HUDEP-2 (cell line): ENCODE measurements around the gene UBE2D3.

Source experiments
- DNase-seq, 76 experiments: peaks; one replicate each; lab custom pipeline; 2025; ENCODE audit not compliant: unreplicated experiment in 76 of 76; lab: John Stamatoyannopoulos, UW

The UBE2D3 gene

DNA sequence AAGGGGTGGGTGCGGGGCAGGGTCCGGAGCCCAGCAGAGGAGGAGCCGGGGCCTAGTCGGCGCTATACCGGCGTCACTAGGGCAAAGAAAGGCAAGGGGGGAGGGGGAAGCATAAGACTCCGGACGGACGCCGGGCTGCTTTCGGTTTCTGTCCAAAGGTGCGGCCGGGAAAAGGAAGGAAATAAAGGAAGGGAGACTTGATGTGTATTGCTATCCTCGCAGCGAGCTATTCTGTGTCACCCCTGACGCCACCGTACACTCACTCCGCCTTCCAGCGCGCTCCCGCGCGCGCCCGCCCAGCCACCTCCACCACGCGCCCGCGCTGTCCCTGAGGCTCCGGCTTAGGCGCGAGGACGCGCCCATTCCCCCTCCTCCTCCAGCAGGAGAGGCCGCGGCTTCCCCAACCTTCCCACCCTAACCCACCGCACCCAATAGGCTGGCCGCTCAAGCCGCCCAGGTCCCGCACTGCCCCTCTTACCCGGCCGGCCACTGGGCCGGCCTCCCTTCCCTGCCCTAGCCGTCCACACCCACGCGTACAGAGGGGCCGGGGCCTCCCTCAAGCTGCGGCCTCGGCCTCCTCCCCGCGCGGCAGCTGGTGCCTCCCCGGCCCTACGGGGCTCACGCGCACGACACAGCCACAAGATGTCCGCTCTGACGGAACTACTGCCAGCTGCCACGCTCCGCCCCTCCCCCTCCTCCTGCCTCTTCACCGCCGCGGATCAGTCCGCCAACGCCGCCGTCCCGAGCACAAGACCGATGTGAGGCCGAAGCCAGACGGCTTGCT, at the start of gene UBE2D3:
Gene UBE2D3 (minus strand): TSS at position 662 of the 784 bp plus-strand sequence. CDS start 1,043 bp downstream, outside the sequence.
- DNase-seq, result peak; percentile 53 to 95 (median 87)

DNA sequence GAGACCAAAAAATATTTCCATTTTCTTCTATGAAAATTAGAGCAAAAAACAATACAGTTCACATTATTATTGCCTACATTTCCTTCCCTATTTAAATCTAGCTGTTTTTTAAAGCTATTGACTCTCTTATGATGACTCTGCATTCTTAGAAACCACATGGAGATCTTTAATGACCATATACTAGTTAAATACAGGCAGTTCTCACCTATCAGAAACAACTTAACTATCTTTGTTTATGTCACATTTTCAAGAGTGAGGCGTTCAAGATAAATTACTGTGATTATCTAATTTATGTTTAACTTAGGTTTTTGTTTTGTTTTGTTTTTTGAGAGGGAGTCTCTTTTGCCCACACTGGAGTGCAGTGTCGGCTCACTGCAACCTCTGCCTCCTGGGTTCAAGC, 44.4 kb upstream of the UBE2D3 start:
- peak in 7 of 76 experiments; percentile 5 to 40 (median 35) for DNase-seq

DNA sequence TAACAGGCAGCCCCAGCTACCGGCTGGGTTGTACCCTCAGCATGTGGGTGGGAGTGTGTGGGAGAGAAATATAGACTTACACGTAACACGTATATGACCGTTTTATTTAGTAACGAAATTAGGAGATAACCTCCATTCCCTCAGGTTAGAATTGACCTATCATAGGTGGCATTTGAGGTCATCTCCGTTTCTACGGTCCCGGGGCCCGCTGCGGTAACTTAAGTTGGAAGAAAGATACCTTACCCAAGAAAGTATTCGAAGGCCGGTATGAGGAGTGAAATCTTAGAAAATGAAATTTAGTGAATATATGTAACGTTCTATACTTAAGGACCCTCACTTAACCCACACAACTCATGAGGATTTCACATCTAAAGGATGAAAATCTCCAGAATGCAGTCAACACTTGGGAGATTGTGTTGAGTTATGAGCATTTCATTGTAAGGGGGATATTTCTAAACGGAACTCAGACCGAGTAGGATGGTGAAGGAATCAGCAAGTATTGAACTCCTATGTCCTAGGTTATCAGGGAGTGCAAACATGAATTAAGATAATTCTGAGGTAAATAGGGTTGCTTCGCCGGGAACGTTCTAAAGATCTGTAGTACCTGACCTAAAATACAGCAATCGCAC, 42.3 kb upstream of the UBE2D3 start:
- peak in 31 of 76 experiments; percentile 41 to 89 (median 68) for DNase-seq

DNA sequence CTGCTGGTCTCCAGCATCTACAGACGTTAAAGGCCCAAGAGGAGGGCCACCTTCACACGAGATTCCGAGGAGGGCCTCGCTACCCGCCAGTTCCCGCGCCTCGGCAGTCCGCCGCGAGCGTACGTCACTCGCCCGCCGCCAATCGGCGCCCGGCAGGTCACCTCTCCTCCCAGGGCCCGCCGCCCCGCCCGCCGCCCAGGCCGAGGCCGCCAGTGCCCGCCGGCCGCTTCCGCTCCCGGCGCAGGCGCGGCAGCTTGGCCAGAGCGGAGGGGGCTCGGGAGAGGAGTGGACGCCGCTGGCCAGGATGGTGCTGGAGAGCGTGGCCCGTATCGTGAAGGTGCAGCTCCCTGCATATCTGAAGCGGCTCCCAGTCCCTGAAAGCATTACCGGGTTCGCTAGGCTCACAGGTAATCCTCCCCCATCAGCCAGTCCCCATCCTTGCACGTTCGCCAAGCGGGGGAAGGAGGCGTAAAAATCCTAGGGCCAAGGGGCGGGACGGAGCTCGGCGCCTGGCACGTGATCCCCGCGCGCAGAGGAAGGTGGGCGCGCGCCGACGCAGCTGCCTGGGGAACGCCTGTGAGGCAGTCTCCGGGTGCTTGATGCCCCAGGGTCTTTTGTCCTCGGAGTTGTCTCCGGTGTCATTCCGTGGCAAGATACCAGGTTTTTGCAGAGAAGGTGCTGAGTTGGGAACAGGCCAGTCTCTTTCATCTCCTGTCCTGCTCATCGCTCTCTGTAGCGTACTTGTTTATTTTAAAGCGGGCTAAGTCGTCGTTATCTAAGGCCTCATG, 41.6 kb upstream of the UBE2D3 start, which contains the start of gene CISD2:
Gene CISD2 (plus strand): TSS at position 212 of the 788 bp plus-strand sequence. CDS start 93 bp downstream, at position 305.
- DNase-seq, result peak; percentile 55 to 98 (median 87)

DNA sequence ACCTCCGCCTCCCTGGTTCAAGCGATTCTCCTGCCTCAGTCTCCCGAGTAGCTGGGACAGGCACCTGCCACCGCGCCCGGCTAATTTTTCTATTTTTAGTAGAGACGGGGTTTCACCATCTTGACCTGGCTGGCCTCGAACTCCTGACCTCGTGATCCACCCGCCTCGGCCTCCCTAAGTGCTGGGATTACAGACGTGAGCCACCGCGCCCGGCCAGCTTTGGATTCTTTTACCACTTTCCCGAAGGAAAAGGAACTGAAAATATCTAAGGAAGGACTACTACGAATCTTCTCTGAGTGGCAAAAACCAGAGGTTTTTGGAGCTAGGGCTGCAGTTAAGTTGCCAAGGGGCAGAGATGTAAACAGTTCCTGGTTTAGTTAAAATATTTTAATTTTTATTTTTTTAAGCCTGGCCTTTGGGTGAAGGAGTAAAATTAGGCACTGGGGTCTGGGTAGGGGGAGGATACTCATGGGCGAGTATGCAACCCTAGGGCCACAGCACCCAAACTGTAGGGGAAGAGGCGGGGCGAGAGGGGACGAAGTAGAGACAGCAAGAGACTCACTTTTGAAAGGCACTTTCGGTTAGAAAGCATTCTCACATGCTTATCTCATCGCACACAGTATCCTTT, 40.9 kb upstream of the UBE2D3 start:
- DNase-seq, result peak in 24 of 76 experiments; percentile 1 to 79 (median 20)

DNA sequence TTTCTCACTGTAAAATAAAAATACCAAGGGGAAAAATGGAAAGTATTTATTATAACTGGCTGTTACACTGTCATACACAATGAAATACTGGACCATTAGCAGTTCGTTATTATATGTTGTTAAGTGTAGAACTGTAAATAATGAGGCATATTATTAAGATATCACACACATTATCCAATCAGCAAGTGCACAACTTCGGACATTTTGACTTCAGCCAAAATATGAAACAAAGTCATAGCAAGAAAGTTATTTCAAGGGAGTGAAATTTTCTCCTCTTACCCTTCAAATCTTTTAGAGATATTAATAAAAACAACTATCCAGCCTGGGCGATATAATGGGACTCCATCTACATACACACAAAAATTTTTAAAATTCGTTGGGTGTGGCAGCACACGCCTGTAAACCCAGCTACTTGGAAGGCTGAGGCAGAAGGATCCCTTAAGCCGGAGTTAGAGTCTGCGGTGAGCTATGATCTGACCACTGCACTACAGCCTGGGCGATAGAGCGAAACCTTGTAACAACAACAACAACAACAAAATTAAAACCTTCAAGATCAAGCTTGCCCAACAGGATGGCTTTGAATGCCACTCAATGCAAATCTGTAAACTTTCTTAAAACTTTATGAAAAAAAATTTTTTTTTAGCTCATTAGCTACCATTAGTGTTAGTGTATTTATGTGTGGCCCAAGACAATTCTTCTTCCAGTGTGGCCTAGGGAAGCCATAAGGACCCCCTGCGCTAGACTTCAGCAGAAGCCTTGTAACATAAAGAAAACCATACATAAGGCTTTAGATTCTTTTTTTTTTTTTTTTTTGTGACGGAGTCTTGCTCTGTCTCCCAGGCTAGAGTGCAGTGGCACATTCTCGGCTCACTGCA, 40.2 kb upstream of the UBE2D3 start:
- DNase-seq, result peak in 64 of 76 experiments; percentile 3 to 70 (median 35)

DNA sequence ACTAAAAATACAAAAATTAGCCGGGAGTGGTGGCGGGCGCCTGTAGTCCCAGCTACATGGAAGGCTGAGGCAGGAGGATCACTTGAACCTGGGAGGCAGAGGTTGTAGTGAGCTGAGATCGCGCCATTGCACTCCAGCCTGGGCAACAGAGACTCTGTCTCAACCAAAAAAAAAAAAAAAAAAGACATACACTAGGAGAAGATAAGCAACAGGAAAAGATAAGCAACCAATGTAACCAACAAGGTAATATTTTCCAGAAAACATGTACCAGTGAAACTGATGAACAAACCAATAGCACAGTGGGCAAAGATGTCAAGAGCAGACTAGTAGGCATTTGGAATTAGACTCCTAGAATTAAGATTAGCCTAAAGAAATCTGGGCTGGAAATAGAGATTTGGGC, 38.0 kb upstream of the UBE2D3 start:
- DNase-seq, result peak in 6 of 76 experiments; percentile 5 to 55 (median 34)

DNA sequence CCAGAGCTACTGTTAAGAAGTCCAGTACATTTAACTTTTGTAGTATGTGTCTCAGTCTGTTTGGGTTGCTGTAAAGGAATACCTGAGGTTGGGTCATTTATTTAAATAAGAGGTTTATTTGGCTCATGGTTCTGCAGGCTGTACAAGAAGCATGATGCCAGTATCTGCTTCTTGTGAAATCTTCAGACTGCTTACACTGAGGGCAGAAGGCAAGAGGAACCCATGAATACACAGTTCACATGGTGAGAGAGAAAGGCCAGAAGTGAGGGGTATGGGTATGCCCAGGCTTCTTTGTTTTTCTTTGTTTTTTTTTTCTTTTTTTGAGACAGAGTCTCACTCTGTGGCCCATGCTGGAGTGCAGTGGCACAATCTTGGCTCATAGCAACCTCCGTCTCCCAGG, 35.4 kb upstream of the UBE2D3 start:
- no peak for DNase-seq

DNA sequence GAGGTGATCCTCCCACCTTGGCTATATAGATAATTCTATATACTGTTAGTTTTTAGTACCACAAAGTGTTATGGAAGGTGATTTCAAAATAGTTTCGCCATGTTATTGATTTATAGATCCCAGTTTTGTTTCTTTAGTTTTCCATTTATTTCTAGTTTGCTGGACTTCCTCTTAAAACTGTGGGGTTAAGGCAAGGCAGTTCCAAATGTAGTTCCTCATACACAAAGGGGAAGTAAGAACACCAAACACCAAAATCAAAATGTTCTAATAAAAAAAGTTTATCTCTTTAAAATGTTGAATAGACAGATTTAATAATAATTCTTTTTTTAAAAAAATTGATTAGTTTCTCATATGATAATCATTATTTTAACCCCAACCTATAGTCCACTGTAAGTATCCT, 34.7 kb upstream of the UBE2D3 start:
- DNase-seq, result no peak

DNA sequence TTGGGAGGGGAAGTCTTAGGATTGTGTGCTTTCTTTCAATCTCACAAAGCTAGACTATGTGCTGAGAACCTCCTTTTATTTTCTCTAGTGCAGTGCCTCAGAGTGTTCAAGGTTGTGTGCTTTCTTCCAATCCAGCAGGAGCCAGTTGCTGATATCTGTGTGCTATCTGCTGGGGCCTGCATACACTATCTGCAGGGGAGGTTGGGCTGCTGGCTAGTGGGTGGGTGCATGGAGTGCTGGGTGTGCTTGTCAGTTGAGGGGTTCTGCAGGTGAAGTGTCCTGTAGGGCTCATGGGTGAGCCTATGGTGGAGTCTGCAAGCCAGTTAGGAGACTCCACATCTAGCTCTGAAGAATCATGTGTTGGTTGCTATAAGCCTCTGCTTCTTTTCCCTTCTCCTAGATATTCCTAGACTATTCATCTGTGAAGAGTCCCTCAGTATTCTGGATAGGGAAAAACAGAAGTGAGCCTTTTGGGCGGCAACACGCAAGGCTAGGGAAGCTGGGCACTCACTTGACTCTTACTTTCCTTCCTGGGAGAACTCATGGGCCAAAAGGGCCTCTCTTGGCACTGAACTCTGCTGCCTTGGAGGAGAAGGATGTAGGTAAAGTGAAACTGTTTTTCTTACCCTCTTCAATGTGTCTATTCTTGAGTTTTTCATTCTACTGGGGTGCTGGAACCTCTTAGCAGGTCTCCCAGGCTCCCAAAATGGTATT, 33.4 kb upstream of the UBE2D3 start:
- DNase-seq, result peak in 58 of 76 experiments; percentile 1 to 64 (median 22)

DNA sequence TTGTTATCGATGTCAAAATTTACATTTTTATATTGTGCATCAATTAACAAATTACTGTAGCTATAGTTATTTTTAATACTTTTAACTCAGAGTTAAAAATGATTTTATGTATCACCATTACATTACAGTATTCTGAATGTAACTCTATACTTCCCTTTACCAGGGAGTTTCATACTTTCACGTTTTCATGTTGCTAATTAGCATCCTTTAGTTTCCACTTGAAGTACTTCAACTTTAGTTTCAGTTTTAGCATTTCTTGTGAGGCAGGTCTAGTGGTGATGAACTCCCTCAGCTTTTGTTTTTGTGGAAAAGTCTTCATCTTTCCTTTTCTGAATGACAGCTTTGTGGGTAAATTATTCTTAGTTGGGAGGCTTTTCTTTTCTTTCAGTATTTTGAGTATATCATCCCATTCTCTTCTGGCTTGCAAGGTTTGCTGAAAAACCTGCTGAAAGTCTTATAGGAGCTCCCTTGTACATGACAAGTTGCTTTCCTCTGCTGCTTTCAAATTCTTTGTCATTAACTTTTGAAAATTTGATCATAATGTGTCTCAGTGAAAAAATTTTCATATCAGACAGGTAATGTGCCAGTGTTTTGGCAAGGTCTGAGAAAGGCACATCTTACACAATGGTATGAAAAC, 31.6 kb upstream of the UBE2D3 start:
- DNase-seq, result no peak

DNA sequence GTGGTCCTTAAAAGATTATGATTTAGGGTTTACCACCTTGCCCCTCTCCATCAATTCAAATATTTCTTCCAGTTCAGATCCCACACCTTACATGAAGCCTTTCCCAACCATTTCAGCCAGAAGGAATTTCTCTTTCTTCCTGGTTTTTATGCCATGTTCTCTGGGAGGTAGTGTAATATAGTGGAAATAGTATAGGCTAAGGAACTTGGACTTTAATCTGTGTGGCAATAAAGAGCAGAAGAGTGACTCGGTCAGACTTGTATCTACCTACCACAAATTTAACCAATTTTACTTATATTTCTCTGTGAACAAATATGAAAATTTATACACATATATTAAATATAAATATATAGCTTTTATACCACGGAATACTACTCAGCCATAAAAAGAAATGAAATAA, 23.0 kb upstream of the UBE2D3 start:
- DNase-seq, result no peak

DNA sequence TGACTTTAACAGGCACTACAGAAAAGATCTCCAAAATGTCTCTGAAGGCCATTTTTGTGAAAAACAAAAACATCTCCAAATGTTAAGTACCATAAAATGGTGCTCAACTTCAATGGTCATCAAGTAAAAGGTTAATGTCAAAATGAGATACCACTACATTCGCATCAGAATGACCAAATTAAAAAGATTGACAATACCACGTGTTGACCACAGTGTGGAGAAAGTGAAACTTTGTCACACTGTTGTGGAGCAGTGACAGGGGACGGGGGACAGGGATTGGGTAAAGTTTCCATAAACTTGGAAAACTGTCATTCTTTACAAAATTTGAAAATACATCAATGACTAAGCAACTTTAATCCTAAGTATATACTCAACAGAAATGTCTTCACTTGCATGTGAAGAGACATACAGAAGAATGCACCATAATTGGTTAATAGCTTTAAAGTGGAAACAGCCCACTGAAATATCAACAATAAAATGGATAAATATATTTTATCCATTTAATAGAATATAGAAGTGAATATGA, 22.3 kb upstream of the UBE2D3 start:
- no peak for DNase-seq

DNA sequence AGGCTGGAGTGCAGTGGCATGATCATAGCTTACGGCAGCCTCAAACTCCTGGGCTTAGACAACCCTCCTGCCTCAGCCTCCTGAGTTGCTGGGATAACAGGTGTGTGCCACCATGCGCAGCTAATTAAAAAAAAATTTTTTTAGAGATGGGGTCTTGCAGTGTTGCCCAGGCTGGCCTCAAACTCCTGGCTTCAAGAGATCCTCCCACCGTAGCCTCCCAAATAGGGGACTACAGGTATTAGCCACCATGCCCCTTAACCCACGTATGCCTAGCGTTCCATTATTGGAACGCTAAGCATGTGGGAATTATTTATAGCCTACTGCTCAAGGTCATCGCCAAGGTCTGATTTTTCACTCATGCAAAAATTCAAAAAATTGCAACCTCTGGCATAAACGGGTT, 20.3 kb upstream of the UBE2D3 start:
- no peak for DNase-seq

DNA sequence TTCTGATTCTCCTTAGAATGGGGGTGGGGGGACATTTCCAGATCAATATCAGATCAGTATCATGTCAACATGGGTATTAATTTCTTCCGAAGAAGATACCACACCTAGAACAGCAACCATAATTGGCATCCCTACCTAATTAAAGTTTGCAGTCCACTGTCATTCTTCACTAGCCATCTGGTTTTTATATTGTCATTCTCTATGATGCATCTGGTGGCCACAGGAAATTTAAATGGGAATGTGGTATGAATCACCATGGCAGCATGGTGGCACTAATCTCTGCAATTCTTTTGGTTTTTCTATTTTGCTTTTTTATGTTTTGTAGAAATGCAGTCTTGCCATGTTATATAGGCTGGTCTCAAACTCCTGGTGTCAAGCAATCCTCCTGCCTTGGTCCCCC, 16.6 kb upstream of the UBE2D3 start:
- no peak for DNase-seq

DNA sequence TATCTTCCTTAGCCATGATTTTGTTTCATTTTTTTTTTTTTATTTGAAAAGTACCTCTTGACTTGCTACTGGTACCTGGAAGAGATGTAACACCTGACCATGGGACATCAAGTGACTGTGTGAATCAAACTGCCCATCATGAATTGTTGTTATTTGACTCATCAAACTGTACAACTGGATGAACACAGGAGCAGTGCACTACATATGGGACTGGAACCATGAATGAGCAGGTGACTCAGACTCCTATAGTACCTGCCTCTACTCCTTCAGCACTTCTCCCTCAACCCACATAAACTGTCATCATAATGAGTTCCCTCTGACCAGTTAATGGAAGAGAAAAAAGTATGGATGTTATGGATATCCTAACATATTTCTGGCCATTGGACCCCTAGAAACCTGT, 15.9 kb upstream of the UBE2D3 start:
- no peak for DNase-seq

DNA sequence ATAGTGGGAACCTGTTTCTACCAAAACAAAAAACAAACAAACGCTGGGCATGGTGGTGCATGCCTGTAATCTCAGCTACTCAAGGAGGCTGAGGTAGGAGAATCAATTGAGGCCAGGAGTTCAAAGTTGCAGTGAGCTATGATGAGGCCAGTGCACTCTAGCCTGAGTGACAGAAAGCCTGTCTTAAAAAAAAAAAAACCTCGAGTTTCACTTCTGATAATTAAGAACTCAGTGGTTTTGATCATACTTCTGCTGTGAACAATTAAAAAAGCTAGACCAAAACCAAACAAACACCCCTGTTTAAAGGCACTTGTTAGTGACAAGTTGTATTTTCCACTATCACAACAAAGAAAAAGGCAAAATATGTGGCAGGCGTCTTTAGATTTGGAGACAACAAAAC, 15.0 kb upstream of the UBE2D3 start:
- no peak for DNase-seq

DNA sequence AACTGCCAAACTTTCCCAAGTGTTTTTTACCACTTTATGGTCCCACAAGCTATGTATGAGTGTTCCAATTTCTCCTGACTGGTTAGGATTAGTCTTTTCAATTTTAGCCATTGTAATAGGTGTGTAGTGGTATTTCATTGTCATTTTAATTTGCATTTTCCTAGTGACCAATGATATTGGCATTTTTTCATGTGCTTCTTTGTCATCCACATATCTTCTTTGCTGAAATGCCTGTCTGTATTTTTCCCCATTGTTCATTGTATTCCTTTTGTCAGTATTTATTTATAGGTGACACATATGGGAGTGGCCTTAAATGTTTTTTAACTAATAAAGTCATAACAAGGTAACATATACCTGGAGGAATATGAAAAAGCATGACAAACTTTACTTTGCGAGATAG, 9.2 kb upstream of the UBE2D3 start:
- DNase-seq, result no peak
